H9 (cell line): ENCODE results near the gene RAP1GAP2. TPM values are rescaled to one million over a fixed set of nuclear protein-coding genes. Genes with fewer than 3 reads are reported as not detected.

Source experiments
- DNase-seq: peaks from one replicate; pipeline ENCODE4 v3.0.0-alpha.2; 2017
- H2AFZ ChIP-seq: one replicate; pipeline ENCODE4 v1.6.1; 2013; ENCODE audit warnings: mild to moderate bottlenecking, low read length, control low read depth, moderate library complexity
- H2AK5ac ChIP-seq: 2 replicates; pipeline ENCODE4 v1.6.1; 2013; ENCODE audit warnings: low read length, control low read depth, mixed read lengths; ENCODE audit not compliant: insufficient read length
- H2BK120ac ChIP-seq: one replicate; pipeline ENCODE4 v1.6.1; 2013; ENCODE audit warnings: low read depth, mild to moderate bottlenecking, low read length, control low read depth, inconsistent platforms; ENCODE audit not compliant: poor library complexity, severe bottlenecking
- H2BK12ac ChIP-seq: 2 replicates; pipeline ENCODE4 v1.6.1; 2013; ENCODE audit warnings: low read length, control low read depth, mixed read lengths, low read depth; ENCODE audit not compliant: insufficient read length
- H2BK15ac ChIP-seq: 2 replicates; pipeline ENCODE4 v1.6.1; 2013; ENCODE audit warnings: low read depth, low read length, control low read depth
- H2BK20ac ChIP-seq: one replicate; pipeline ENCODE4 v1.6.1; 2013; ENCODE audit warnings: low read depth, mild to moderate bottlenecking, low read length, control low read depth, inconsistent platforms; ENCODE audit not compliant: poor library complexity, severe bottlenecking
- H2BK5ac ChIP-seq: 2 replicates; pipeline ENCODE4 v1.6.1; 2013; ENCODE audit warnings: low read length, control low read depth, mixed read lengths; ENCODE audit not compliant: insufficient read length
- H3K14ac ChIP-seq: 2 replicates; pipeline ENCODE4 v1.6.1; 2013; ENCODE audit warnings: low read length, control low read depth; ENCODE audit not compliant: insufficient read depth
- H3K18ac ChIP-seq: 2 replicates; pipeline ENCODE4 v1.6.1; 2013; ENCODE audit warnings: low read depth, mild to moderate bottlenecking, mixed read lengths, low read length, control low read depth; ENCODE audit not compliant: insufficient read length
- H3K23ac ChIP-seq: 2 replicates; pipeline ENCODE4 v1.6.1; 2013; ENCODE audit warnings: low read length, control low read depth, mixed read lengths, low read depth; ENCODE audit not compliant: insufficient read length
- H3K23me2 ChIP-seq: 2 replicates; pipeline ENCODE4 v1.6.1; 2013; ENCODE audit warnings: low read depth, mild to moderate bottlenecking, mixed read lengths, low read length, control low read depth; ENCODE audit not compliant: insufficient read length, poor library complexity, severe bottlenecking
- H3K27ac ChIP-seq: 2 replicates; pipeline ENCODE4 v1.5.1; 2013; ENCODE audit warnings: low read length, control low read depth, mixed read lengths, low read depth; ENCODE audit not compliant: insufficient read length
- H3K27me3 ChIP-seq: 2 replicates; pipeline ENCODE4 v1.6.1; 2013; ENCODE audit warnings: low read length, control low read depth, inconsistent platforms; ENCODE audit not compliant: insufficient read depth
- H3K4ac ChIP-seq: 2 replicates; pipeline ENCODE4 v1.6.1; 2013; ENCODE audit warnings: low read depth, mild to moderate bottlenecking, control low read depth, inconsistent platforms, low read length, moderate library complexity
- H3K4me1 ChIP-seq: 2 replicates; pipeline ENCODE4 v1.6.1; 2013; ENCODE audit warnings: low read length, control low read depth, inconsistent platforms; ENCODE audit not compliant: insufficient read depth
- H3K4me2 ChIP-seq: 2 replicates; pipeline ENCODE4 v1.6.1; 2013; ENCODE audit warnings: low read length, control low read depth, mixed read lengths; ENCODE audit not compliant: insufficient read length, insufficient read depth
- H3K56ac ChIP-seq: 2 replicates; pipeline ENCODE4 v1.6.1; 2013; ENCODE audit warnings: low read depth, mild to moderate bottlenecking, mixed read lengths, low read length, control low read depth; ENCODE audit not compliant: insufficient read length
- H3K79me1 ChIP-seq: 2 replicates; pipeline ENCODE4 v1.6.1; 2013; ENCODE audit warnings: low read depth, mild to moderate bottlenecking, moderate library complexity, low read length, control low read depth, inconsistent platforms; ENCODE audit not compliant: insufficient read depth, poor library complexity, severe bottlenecking
- H3K79me2 ChIP-seq: 2 replicates; pipeline ENCODE4 v1.6.1; 2013; ENCODE audit warnings: low read length, control low read depth, inconsistent platforms; ENCODE audit not compliant: insufficient read depth
- H3K9ac ChIP-seq: 2 replicates; pipeline ENCODE4 v1.6.1; 2013; ENCODE audit warnings: low read length, control low read depth, mixed read lengths; ENCODE audit not compliant: insufficient read length; ENCODE audit errors: extremely low read depth
- H3K9me3 ChIP-seq: one replicate; pipeline ENCODE4 v1.6.1; 2013; ENCODE audit warnings: low read depth, low read length, inconsistent platforms; ENCODE audit not compliant: control insufficient read depth
- H3T11ph ChIP-seq: one replicate; pipeline ENCODE4 v1.6.1; 2013; ENCODE audit warnings: mild to moderate bottlenecking, low read length, control low read depth, inconsistent platforms
- H4K20me1 ChIP-seq: one replicate; pipeline ENCODE4 v1.6.1; 2013; ENCODE audit not compliant: control insufficient read depth, insufficient read length, insufficient read depth
- H4K5ac ChIP-seq: 2 replicates; pipeline ENCODE4 v1.6.1; 2013; ENCODE audit warnings: low read depth, mild to moderate bottlenecking, mixed read lengths, low read length, control low read depth; ENCODE audit not compliant: insufficient read length
- H4K8ac ChIP-seq: replicated peaks from 2 replicates; pipeline ENCODE4 v1.6.1; 2013; ENCODE audit warnings: low read length, control low read depth, mixed read lengths, low read depth; ENCODE audit not compliant: insufficient read length
- H4K91ac ChIP-seq: 2 replicates; pipeline ENCODE4 v1.6.1; 2013; ENCODE audit warnings: low read depth, mild to moderate bottlenecking, moderate library complexity, mixed read lengths, low read length, control low read depth; ENCODE audit not compliant: insufficient read length
- H3K27ac Mint-ChIP-seq, 3 experiments: 2 replicates in 2 of 3; 3 replicates in 1 of 3; pipeline ENCODE4 v1.8.0; 2020 to 2021; ENCODE audit warnings: mixed read lengths in 3 of 3, mild to moderate bottlenecking in 1 of 3, moderate library complexity in 1 of 3
- H3K27me3 Mint-ChIP-seq: 2 replicates; pipeline ENCODE4 v1.8.0; 2021; ENCODE audit warnings: low read depth, mild to moderate bottlenecking, moderate library complexity, mixed read lengths
- H3K36me3 Mint-ChIP-seq, 3 experiments: 2 replicates in 2 of 3; 3 replicates in 1 of 3; pipeline ENCODE4 v1.8.0; 2020 to 2021; ENCODE audit warnings: low read depth in 3 of 3, mixed read lengths in 3 of 3; ENCODE audit not compliant: insufficient read depth in 1 of 3
- H3K4me1 Mint-ChIP-seq, 2 experiments: 2 replicates each; pipeline ENCODE4 v1.8.0; 2020; ENCODE audit warnings: mixed read lengths in 2 of 2
- H3K4me3 Mint-ChIP-seq, 2 experiments: 2 replicates in 1 of 2; 3 replicates in 1 of 2; pipeline ENCODE4 v1.8.0; 2020 to 2021; ENCODE audit warnings: mild to moderate bottlenecking in 2 of 2, mixed read lengths in 2 of 2, moderate library complexity in 1 of 2
- H3K9me3 Mint-ChIP-seq, 2 experiments: 2 replicates in 1 of 2; 3 replicates in 1 of 2; pipeline ENCODE4 v1.8.0; 2020; ENCODE audit warnings: mild to moderate bottlenecking in 2 of 2, mixed read lengths in 2 of 2, moderate library complexity in 1 of 2
- CTCF ChIP-seq: fragments of 200-600 bp; sonication (generic); conservative IDR thresholded peaks from 3 replicates; pipeline ENCODE4 v1.8.0; 2021; ENCODE audit warnings: antibody characterized with exemption, mild to moderate bottlenecking
- WGBS: extraction: QIAGEN DNeasy Blood & Tissue Kit; methylation state at CpG from one replicate; pipeline ENCODE4 v1.1.7; 2013; ENCODE audit warnings: missing lambda C conversion rate, low lambda C conversion rate, mixed read lengths; ENCODE audit not compliant: insufficient read length; ENCODE audit errors: extremely low coverage; 5-methylcytosine and 5-hydroxymethylcytosine counted together
- total RNA-seq: library from RNA; stranded (reverse); gene quantifications from 2 replicates; pipeline ENCODE4 v1.2.1, GENCODE V29; 2021

RAP1GAP2 gene
- total RNA-seq, 1 experiment from 2014 or later = 33.8 TPM

GRCh38 chr17:2780256-2780655 lies 16.0 kb upstream of the RAP1GAP2 start:
- Histone ChIP-seq H3K27me3 (no peaks in the 10 kb centered on the region; the same call in 1 of the 2 replicates), H2BK120ac (no peak overlapping the region), H2AK5ac (no peak overlapping the region), H4K5ac (no peak overlapping the region), H3K23me2 (peaks cover 8% of the 10 kb centered on the region), H3K27ac (no peak overlapping the region), H3K18ac (no peak overlapping the region), H2BK12ac (no peak overlapping the region), H3K79me2 (no peaks in the 10 kb centered on the region), H3K79me1 (no peaks in the 10 kb centered on the region), H2BK15ac (no peak overlapping the region), H4K8ac (no peak overlapping the region), H3K4me2 (no peak overlapping the region), H3K23ac (no peak overlapping the region), H4K20me1 (no peaks in the 10 kb centered on the region), H2BK5ac (no peak overlapping the region), H2BK20ac (no peak overlapping the region), H3K9me3 (no peaks in the 10 kb centered on the region), H3K14ac (no peak overlapping the region), H4K91ac (no peak overlapping the region), H3K9ac (no peak overlapping the region), H3T11ph (no peak overlapping the region), H3K4ac (no peak overlapping the region), H3K56ac (no peak overlapping the region), H2AFZ (no peak overlapping the region), H3K4me1 (no peaks in the 10 kb centered on the region)
- Mint-ChIP-seq H3K27ac (no peak overlapping the region), H3K9me3 (no peaks in the 10 kb centered on the region; a peak in 1 of 5 replicates), H3K27me3 (peaks cover 15% of the 10 kb centered on the region), H3K4me1 (peaks cover 10 to 24% of the 10 kb centered on the region in 2 experiments; a peak in 3 of 4 replicates), H3K4me3 (no peak overlapping the region), H3K36me3 (no peaks in the 10 kb centered on the region)
- TF ChIP-seq CTCF = no peak
- DNase-seq = no peak
- WGBS = no CpG with 5 or more reads among the region's 12 CpGs
